Mesothelial cell of epicardium (in vitro differentiated cells): ENCODE measurements around the gene KMT2D. TPM values are rescaled to one million over a fixed set of nuclear protein-coding genes. Genes with fewer than 3 reads are reported as not detected.

Source experiments
- DNase-seq, 2 experiments: peaks; one replicate each; pipeline ENCODE4 v3.0.0; 2021; ENCODE audit warnings: low spot score in 2 of 2; ENCODE audit not compliant: unreplicated experiment in 2 of 2
- H3K27ac Mint-ChIP-seq: 2 replicates; pipeline ENCODE4 v1.8.0; 2021; ENCODE audit warnings: mixed read lengths
- H3K27me3 Mint-ChIP-seq: 2 replicates; pipeline ENCODE4 v1.8.0; 2021; ENCODE audit warnings: low read depth, mixed read lengths
- H3K36me3 Mint-ChIP-seq: 2 replicates; pipeline ENCODE4 v1.8.0; 2021; ENCODE audit warnings: mixed read lengths
- H3K4me1 Mint-ChIP-seq: 2 replicates; pipeline ENCODE4 v1.8.0; 2021; ENCODE audit warnings: mixed read lengths
- H3K4me3 Mint-ChIP-seq: 2 replicates; pipeline ENCODE4 v1.8.0; 2021; ENCODE audit warnings: mild to moderate bottlenecking, moderate library complexity, mixed read lengths
- H3K9me3 Mint-ChIP-seq: 2 replicates; pipeline ENCODE4 v1.8.0; 2021; ENCODE audit warnings: mixed read lengths
- CTCF ChIP-seq: fragments of 200-600 bp; sonication (generic); IDR thresholded peaks from one replicate; pipeline ENCODE4 v1.5.0; 2021; ENCODE audit warnings: antibody characterized with exemption; ENCODE audit not compliant: unreplicated experiment
- total RNA-seq: library from RNA; stranded (reverse); gene quantifications from 3 replicates; pipeline ENCODE4 v1.2.1, GENCODE V29; 2021

The KMT2D gene
- total RNA-seq, 1 donor from 2014 or later: 136 TPM

- no peaks in the 10 kb centered on the region for H3K9me3 Mint-ChIP-seq
- no peak overlapping the region for H3K4me3 Mint-ChIP-seq
- peaks cover 23% of the 10 kb centered on the region for H3K36me3 Mint-ChIP-seq
- H3K27ac Mint-ChIP-seq: no peak overlapping the region
- H3K4me1 Mint-ChIP-seq: no peaks in the 10 kb centered on the region
- no peak for TF ChIP-seq CTCF
- no peaks in the 10 kb centered on the region for H3K27me3 Mint-ChIP-seq
- DNase-seq: no peak
Observed at GRCh38 chr12:49033611-49034285, 26.8 kb downstream of the KMT2D start.

- peaks cover 22% of the 10 kb centered on the region for H3K36me3 Mint-ChIP-seq
- no peaks in the 10 kb centered on the region for H3K9me3 Mint-ChIP-seq
- no peaks in the 10 kb centered on the region for H3K4me1 Mint-ChIP-seq
- no peaks in the 10 kb centered on the region for H3K27me3 Mint-ChIP-seq
- no peak overlapping the region for H3K4me3 Mint-ChIP-seq
- H3K27ac Mint-ChIP-seq: no peak overlapping the region
- no peak for DNase-seq
- no peak for TF ChIP-seq CTCF
Observed at GRCh38 chr12:49032679-49033447, 27.7 kb downstream of the KMT2D start.

GRCh38 chr12:49032276-49032675 lies 28.3 kb downstream of the KMT2D start:
- no peaks in the 10 kb centered on the region for H3K27me3 Mint-ChIP-seq
- H3K4me3 Mint-ChIP-seq: no peak overlapping the region
- no peak for DNase-seq
- TF ChIP-seq CTCF: no peak
- H3K27ac Mint-ChIP-seq: no peak overlapping the region
- peaks cover 26% of the 10 kb centered on the region for H3K36me3 Mint-ChIP-seq
- H3K4me1 Mint-ChIP-seq: no peaks in the 10 kb centered on the region
- H3K9me3 Mint-ChIP-seq: no peaks in the 10 kb centered on the region

GRCh38 chr12:49031573-49032161 lies 28.9 kb downstream of the KMT2D start:
- no peak for DNase-seq
- Mint-ChIP-seq H3K27me3 (no peaks in the 10 kb centered on the region), H3K27ac (no peak overlapping the region), H3K36me3 (peaks cover 21% of the 10 kb centered on the region), H3K4me1 (no peaks in the 10 kb centered on the region), H3K4me3 (no peak overlapping the region), H3K9me3 (no peaks in the 10 kb centered on the region)
- no peak for TF ChIP-seq CTCF

GRCh38 chr12:49030714-49031572 lies 29.7 kb downstream of the KMT2D start:
- no peak for DNase-seq
- H3K27ac Mint-ChIP-seq: no peak overlapping the region

More at GRCh38 chr12:49030714-49031572, 29.7 kb downstream of the KMT2D start:
- no peak for TF ChIP-seq CTCF
- Mint-ChIP-seq H3K4me3 (no peak overlapping the region), H3K27me3 (no peaks in the 10 kb centered on the region), H3K4me1 (no peaks in the 10 kb centered on the region), H3K9me3 (no peaks in the 10 kb centered on the region), H3K36me3 (peaks cover 19% of the 10 kb centered on the region)
